Caki2 (cell line): Measurements from ENCODE around the gene ZNF668. TPM values are rescaled to one million over a fixed set of nuclear protein-coding genes. Genes with fewer than 3 reads are reported as not detected.
A peak's percentile ranks its signal among the peaks of the same experiment; 100 is the strongest.
"Not testable (repeated sequence)": the region's sequence is repeated elsewhere in the genome, so short reads cannot be mapped to it uniquely, and the experiment has no call there.

ENCODE experiments used
- DNase-seq: peaks from one replicate; pipeline ENCODE4 v3.0.0-alpha.2; 2015; ENCODE audit warnings: low read depth
- in situ Hi-C: cut with HindIII; loops from 2 replicates; pipeline ENCODE4 v1.10.0; 2016; ENCODE audit warnings: low sequenced_read_pairs, low pct_unique_long_range_greater_than_20kb, mixed read lengths
- total RNA-seq: library from RNA; depleted of rRNA; stranded (reverse); fragments of >200 nt; shearing (Covaris generic); gene quantifications from 2 replicates; pipeline ENCODE4 v1.2.3, GENCODE V29; 2014; ENCODE audit warnings: low replicate concordance

ZNF668 gene
- total RNA-seq, 1 experiment from 2014 or later: 18.3 TPM

- in situ Hi-C loops: no loop called here
- no peak for DNase-seq
These were observed 32.7 kb upstream of the ZNF668 start for GRCh38 chr16:31106509-31107464.

- in situ Hi-C loops: no loop called here
- DNase-seq: no peak
These were observed 31.7 kb upstream of the ZNF668 start for GRCh38 chr16:31105677-31106213.

GRCh38 chr16:31100876-31101641 lies 27.0 kb upstream of the ZNF668 start:
- in situ Hi-C loops, DNase-seq: not testable (repeated sequence)

- DNase-seq: peak; percentile 58
- in situ Hi-C loops: no loop called here
These were observed 26.0 kb upstream of the ZNF668 start for GRCh38 chr16:31099860-31100638.

- DNase-seq: peak; percentile 99
- in situ Hi-C loops: no loop called here
These were observed 20.5 kb upstream of the ZNF668 start, which contains the start of gene VKORC1 for GRCh38 chr16:31094424-31095120. Gene VKORC1, minus strand, starts transcription at chr16:31094797. Its CDS starts 68 bp downstream, at chr16:31094729.

- in situ Hi-C loops: no loop called here
- no peak for DNase-seq
These were observed 20.0 kb upstream of the ZNF668 start for GRCh38 chr16:31094088-31094423.

- in situ Hi-C loops: no loop called here
- peak; percentile 75 for DNase-seq
These were observed 19.2 kb upstream of the ZNF668 start for GRCh38 chr16:31093132-31093703.

GRCh38 chr16:31092330-31092729 lies 18.3 kb upstream of the ZNF668 start:
- in situ Hi-C loops: no loop called here
- DNase-seq: no peak

GRCh38 chr16:31090540-31090939 lies 16.5 kb upstream of the ZNF668 start:
- DNase-seq: no peak
- in situ Hi-C loops: no loop called here

- DNase-seq: no peak
- in situ Hi-C loops: no loop called here
These were observed 15.2 kb upstream of the ZNF668 start for GRCh38 chr16:31089199-31089598.

- no peak for DNase-seq
- in situ Hi-C loops: no loop called here
These were observed 14.6 kb upstream of the ZNF668 start, which contains the start of gene PRSS53 for GRCh38 chr16:31088459-31089183. Gene PRSS53, minus strand, starts transcription at chr16:31088943. Its CDS starts 134 bp downstream, at chr16:31088809.

- DNase-seq: no peak
- in situ Hi-C loops: no loop called here
These were observed 13.9 kb upstream of the ZNF668 start for GRCh38 chr16:31087971-31088370.

GRCh38 chr16:31087481-31087880 lies 13.4 kb upstream of the ZNF668 start:
- DNase-seq: no peak
- in situ Hi-C loops: no loop called here

- no peak for DNase-seq
- in situ Hi-C loops: no loop called here
These were observed 12.5 kb upstream of the ZNF668 start for GRCh38 chr16:31086629-31086906.

GRCh38 chr16:31085873-31086628 lies 12.0 kb upstream of the ZNF668 start:
- in situ Hi-C loops: no loop called here
- no peak for DNase-seq

- in situ Hi-C loops: no loop called here
These were observed 11.4 kb upstream of the ZNF668 start for GRCh38 chr16:31085411-31085810.

More at GRCh38 chr16:31085411-31085810, 11.4 kb upstream of the ZNF668 start:
- no peak for DNase-seq
